ENCODE results near the gene MARK4.

The MARK4 gene

DNA sequence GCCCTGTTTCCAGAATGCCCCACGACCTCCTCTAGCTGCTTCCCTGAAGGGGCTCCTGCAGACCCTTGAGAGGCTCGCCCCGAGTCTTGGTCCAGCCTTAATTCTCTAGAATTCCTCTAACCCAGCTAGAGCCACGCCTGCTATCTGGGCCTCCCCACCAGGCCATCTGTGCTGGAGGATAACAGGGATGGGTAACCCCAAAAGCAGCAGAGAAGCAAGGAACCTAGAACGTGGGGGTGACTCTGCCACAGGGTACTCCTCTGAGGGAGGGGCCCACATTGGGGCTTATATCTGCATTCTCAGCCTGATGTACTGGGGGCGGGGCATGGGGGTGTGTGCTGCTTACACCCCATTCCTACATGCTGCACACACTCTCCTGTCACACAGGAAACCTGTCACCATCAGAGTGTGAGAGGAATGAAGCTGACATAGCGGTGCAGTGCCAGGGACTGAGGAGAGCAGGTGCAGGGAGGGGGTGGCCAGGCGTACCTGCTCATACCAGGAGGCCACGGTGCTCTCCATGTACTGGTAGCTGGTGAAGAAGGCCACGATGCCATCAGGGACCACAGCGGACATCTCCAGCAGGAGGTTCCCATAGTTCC, 103.3 kb downstream of the MARK4 start:
- DNase-seq (ENCODE audit: low spot score) = no peak
- TF ChIP-seq, protein P1, sequence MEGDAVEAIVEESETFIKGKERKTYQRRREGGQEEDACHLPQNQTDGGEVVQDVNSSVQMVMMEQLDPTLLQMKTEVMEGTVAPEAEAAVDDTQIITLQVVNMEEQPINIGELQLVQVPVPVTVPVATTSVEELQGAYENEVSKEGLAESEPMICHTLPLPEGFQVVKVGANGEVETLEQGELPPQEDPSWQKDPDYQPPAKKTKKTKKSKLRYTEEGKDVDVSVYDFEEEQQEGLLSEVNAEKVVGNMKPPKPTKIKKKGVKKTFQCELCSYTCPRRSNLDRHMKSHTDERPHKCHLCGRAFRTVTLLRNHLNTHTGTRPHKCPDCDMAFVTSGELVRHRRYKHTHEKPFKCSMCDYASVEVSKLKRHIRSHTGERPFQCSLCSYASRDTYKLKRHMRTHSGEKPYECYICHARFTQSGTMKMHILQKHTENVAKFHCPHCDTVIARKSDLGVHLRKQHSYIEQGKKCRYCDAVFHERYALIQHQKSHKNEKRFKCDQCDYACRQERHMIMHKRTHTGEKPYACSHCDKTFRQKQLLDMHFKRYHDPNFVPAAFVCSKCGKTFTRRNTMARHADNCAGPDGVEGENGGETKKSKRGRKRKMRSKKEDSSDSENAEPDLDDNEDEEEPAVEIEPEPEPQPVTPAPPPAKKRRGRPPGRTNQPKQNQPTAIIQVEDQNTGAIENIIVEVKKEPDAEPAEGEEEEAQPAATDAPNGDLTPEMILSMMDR (IDR thresholded peaks at IDR 0.05; ENCODE audit: extremely low read depth, missing control alignments) = no peak

Data from GM20000 (cell line).